C4-2B (cell line): Measurements from ENCODE around the gene MUC6.

Experiments
- H3K27ac ChIP-seq: fragments of 450-650 bp; 2 replicates; pipeline ENCODE4 v1.5.1; 2017
- ZFX ChIP-seq: fragments of 450-650 bp; IDR thresholded peaks from 2 replicates; pipeline ENCODE4 v1.6.1; 2017
- TF ChIP-seq, protein P1 (sequence below): fragments of 450-650 bp; conservative IDR thresholded peaks from 2 replicates; pipeline ENCODE4 v1.5.1; 2017; ENCODE audit warnings: mild to moderate bottlenecking

Gene MUC6

DNA sequence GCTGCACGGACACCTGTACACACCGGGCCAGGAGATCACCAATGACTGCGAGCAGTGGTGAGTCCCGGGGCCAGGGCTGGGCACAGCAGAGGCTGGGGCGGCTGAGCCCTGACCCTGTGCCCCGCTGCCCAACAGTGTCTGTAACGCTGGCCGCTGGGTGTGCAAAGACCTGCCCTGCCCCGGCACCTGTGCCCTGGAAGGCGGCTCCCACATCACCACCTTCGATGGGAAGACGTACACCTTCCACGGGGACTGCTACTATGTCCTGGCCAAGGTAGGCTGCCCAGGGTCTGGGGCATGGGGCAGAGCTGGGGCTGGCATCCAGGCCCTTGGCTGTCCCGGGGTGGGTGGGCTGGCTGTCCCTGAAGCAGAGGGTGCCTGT is 45.8 kb upstream of the MUC6 start:
- TF ChIP-seq ZFX, result no peak
- TF ChIP-seq, protein P1, sequence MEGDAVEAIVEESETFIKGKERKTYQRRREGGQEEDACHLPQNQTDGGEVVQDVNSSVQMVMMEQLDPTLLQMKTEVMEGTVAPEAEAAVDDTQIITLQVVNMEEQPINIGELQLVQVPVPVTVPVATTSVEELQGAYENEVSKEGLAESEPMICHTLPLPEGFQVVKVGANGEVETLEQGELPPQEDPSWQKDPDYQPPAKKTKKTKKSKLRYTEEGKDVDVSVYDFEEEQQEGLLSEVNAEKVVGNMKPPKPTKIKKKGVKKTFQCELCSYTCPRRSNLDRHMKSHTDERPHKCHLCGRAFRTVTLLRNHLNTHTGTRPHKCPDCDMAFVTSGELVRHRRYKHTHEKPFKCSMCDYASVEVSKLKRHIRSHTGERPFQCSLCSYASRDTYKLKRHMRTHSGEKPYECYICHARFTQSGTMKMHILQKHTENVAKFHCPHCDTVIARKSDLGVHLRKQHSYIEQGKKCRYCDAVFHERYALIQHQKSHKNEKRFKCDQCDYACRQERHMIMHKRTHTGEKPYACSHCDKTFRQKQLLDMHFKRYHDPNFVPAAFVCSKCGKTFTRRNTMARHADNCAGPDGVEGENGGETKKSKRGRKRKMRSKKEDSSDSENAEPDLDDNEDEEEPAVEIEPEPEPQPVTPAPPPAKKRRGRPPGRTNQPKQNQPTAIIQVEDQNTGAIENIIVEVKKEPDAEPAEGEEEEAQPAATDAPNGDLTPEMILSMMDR, result no peak
- H3K27ac ChIP-seq, result no peak overlapping the region

DNA sequence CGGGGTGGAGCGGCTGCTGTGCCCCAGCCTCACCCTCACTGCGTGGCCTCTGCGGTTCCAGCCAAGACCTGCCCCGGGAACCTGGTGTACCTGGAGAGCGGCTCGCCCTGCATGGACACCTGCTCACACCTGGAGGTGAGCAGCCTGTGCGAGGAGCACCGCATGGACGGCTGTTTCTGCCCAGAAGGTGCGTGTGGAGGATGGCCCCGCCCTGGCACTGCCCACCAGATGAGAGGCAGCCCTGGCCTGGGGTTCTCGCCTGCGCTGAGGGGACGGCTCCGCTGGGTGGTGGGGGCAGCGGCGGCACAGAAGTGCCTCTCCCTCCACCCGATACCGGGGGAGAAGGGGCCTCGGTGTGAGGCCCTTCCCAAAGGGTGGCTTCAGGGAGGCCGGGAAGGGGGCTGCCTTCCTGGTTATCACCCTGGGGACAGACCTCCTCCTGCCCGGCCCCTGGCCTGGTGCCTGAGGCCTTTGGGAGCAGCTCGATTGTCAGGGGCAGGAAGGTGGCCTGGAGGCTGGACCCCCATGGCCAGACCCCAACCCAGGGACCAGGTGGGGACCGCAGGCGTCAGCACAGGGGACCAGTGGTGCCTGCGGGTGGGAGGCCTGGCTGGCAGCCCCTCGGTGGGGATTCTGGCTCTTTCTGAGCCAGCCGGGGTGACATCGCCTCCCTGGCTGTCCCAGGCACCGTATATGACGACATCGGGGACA is 45.2 kb upstream of the MUC6 start:
- no peak overlapping the region for H3K27ac ChIP-seq
- TF ChIP-seq ZFX, result no peak
- TF ChIP-seq, protein P1, result no peak

DNA sequence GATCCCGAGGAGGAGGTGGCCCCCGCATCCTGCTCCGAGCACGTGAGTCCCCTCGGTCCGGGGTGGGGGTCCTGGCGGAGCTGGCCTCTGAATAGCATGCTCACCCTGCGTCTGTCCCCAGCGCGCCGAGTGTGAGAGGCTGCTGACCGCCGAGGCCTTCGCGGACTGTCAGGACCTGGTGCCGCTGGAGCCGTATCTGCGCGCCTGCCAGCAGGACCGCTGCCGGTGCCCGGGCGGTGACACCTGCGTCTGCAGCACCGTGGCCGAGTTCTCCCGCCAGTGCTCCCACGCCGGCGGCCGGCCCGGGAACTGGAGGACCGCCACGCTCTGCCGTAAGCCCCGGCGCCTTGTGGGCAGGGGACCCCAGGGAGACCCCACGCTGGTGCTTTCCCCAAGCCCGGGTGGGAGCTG is 41.7 kb upstream of the MUC6 start:
- TF ChIP-seq, protein P1, result no peak
- no peak for TF ChIP-seq ZFX
- no peak overlapping the region for H3K27ac ChIP-seq

DNA sequence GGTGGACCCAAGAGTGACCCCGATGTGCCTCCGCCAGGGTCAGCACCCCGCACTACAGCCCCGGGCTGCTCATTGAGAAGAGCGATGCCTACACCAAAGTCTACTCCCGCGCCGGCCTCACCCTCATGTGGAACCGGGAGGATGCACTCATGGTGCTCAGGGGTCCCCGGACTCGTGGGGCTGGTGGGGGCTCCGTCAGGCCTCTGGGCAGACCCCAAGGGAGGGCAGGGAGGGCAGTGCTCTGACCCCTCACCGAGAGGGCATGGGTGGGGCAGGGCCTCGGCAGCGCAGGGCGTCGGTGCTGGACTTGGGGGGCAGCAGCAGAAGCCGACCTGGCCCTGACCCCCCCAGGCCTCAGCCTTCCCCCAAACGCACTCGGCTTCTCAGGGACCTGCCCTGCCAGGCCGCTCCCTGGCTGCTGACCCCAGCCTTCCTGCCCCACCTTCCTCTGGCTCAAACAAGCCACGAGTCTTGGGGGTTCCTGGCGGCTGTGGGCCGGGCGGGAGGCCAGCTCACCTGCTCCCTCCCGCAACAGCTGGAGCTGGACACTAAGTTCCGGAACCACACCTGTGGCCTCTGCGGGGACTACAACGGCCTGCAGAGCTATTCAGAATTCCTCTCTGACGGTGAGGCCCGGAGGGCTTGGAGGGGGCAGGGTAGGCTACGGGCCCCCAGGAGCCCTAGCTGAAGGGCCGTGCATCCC is 41.0 kb upstream of the MUC6 start:
- TF ChIP-seq, protein P1, result no peak
- TF ChIP-seq ZFX, result no peak
- no peak overlapping the region for H3K27ac ChIP-seq

DNA sequence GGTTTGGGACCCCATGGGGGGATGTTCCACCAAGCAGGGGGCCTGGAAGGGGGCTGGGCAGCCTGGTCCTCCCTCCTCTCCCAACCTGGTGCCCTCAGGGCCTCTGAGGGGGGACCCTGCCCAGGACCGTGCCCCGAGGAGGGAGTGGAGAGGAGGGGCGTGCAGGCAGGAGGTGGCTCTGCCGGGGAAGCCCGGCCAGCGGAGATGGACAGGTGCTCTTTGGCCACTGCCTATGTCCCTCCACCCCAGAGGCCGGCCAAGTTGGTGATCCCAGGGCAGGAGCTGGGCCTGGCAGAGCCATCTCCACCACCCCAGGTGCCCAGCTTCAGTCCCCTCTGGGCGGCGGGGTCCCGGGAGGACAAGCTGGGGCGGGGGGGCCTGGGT is 40.5 kb upstream of the MUC6 start:
- TF ChIP-seq ZFX, result no peak
- H3K27ac ChIP-seq, result no peak overlapping the region

DNA sequence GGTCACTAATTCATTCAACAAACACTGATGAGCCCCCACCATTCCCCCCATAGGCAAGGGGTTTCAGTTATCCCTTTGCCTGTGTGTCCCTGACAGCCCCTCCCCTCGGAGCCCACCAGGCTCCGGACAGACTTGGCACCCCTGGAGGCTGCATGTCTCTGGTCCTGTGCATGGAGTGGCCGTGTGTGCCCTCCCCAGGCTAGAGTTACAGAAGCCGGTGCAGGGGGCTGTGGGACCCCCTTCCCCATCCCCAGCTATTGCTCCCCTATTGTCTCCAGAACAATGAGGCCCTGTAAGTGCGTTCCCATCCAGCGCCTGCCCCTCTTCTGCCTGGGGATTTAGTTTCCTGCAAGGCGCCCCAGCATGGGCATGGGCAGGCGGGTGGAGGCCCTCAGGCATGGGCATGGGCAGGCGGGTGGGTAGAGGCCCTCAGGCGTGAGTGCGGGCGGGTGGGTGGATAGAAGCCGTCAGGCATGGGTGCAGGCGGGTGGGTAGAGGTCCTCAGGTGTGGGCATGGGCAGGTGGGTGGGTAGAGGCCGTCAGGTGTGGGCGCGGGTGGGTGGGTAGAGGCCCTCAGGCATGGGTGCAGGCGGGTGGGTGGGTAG is 39.6 kb upstream of the MUC6 start:
- H3K27ac ChIP-seq, result no peak overlapping the region
- TF ChIP-seq, protein P1, result no peak
- no peak for TF ChIP-seq ZFX

DNA sequence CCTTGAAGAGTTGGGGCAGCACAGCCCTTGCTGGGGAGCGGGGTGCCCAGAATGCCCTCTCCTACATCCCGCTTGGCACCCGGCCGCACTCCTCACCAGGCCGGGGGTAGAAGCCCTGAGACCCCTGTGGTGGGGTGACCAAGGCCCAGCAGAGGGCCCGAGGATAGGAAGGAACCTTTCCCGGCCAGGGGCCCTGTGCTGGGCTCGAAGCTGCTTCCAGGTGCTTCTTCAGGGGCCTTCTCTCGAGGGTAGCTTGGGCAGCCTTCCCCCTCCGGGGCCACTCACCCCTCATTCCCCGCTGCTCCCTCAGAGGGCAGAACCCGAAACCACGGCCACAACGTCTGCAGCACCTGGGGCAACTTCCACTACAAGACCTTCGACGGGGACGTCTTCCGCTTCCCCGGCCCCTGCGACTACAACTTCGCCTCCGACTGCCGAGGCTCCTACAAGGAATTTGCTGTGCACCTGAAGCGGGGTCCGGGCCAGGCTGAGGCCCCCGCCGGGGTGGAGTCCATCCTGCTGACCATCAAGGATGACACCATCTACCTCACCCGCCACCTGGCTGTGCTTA is 38.9 kb upstream of the MUC6 start:
- no peak overlapping the region for H3K27ac ChIP-seq
- TF ChIP-seq ZFX, result no peak
- TF ChIP-seq, protein P1, result no peak
